ENCODE measurements around the gene ANKRD39. TPM values are rescaled to one million over a fixed set of nuclear protein-coding genes. Genes with fewer than 3 reads are reported as not detected.
A peak's percentile ranks its signal among the peaks of the same experiment; 100 is the strongest.

Gene ANKRD39
- total RNA-seq, 1 experiment from 2014 or later, result 29.4 TPM

DNA sequence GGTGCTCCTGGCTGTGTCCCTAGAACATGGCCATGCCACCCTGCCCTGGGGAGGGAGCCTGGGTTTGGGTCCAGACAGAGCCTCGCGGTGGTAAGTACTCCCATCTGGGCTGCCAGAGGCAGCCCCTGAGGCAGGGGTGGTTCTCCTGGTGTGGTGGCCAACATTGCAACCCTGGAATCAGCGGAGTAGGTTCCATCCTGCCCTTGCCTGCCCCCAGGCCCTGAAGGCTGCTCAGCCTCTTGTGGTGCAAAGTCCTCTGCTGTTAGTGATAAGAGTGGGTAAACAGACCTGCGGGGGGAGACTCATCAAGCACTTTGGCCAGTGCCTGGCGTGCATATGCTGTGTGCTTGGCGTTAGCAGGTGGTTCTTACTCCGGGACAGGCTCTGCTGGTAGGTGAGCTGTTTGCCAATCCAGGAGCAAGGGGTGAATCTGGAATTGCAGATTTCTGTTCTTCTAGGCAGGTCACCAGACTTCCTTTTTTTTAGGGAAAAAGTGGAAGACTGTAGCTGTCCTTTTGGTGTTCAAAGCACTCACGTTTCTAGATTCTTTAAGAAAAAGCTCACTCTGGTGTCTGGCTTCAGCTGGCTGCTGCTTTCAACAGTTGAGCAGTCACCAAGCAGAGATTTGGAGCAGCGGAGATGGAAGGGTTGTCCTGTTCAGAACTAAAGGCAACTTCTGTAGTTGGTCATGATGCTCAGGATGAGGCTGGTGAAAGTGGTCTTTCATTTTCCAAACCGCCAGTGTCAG, 38.5 kb downstream of the ANKRD39 start:
- H2AFZ ChIP-seq (ENCODE audit: low read length), result no peak overlapping the region
- no peaks in the 10 kb centered on the region for H3K9me3 ChIP-seq (ENCODE audit: low read length)
- peaks cover 63% of the 10 kb centered on the region for H3K79me2 ChIP-seq (ENCODE audit: low read length)
- intact Hi-C loops (cut with micrococcal nuclease), result loop anchor here (5.0 kb wide), 1 partner anchor 77 kb away; the partner anchor contains the start of gene LMAN2L
- no peaks in the 10 kb centered on the region for H3K27me3 ChIP-seq (ENCODE audit: low read length)
- H3K4me2 ChIP-seq (ENCODE audit: low read length), result peak overlapping the region; percentile 91; the same call in 1 of the 2 replicates
- no TSS peak for BruUV-seq (replicated peaks)
- H3K9me2 ChIP-seq (replicated peaks; ENCODE audit: low read length), result no peaks in the 10 kb centered on the region
- no peak overlapping the region for H3K27ac ChIP-seq (ENCODE audit: low read length)
- no peak overlapping the region for H3K4me3 ChIP-seq (ENCODE audit: low read length)
- H3K36me3 ChIP-seq (ENCODE audit: low read depth, low read length), result no peaks in the 10 kb centered on the region
- TF ChIP-seq EZH2 (IDR thresholded peaks at IDR 0.05; ENCODE audit: low read length, unreplicated experiment), result no peak
- TF ChIP-seq EZH2phosphoT487 (IDR thresholded peaks at IDR 0.05; ENCODE audit: borderline replicate concordance, low read length), result no peak
- TF ChIP-seq, protein P1, sequence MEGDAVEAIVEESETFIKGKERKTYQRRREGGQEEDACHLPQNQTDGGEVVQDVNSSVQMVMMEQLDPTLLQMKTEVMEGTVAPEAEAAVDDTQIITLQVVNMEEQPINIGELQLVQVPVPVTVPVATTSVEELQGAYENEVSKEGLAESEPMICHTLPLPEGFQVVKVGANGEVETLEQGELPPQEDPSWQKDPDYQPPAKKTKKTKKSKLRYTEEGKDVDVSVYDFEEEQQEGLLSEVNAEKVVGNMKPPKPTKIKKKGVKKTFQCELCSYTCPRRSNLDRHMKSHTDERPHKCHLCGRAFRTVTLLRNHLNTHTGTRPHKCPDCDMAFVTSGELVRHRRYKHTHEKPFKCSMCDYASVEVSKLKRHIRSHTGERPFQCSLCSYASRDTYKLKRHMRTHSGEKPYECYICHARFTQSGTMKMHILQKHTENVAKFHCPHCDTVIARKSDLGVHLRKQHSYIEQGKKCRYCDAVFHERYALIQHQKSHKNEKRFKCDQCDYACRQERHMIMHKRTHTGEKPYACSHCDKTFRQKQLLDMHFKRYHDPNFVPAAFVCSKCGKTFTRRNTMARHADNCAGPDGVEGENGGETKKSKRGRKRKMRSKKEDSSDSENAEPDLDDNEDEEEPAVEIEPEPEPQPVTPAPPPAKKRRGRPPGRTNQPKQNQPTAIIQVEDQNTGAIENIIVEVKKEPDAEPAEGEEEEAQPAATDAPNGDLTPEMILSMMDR (conservative IDR thresholded peaks at IDR 0.05; ENCODE audit: low read depth, low read length), result no peak
- no peak for ATAC-seq
- peaks cover 28% of the 10 kb centered on the region for H3K4me1 ChIP-seq (ENCODE audit: insufficient read depth, low read length)
- no peaks in the 10 kb centered on the region for H3F3A ChIP-seq (ENCODE audit: low read length, unreplicated experiment)
- ChIA-PET POLR2A (ENCODE audit: unreplicated experiment) (no interaction called here), CTCF (no interaction called here)
- DNase-seq, result no peak
- no peak overlapping the region for H3K9ac ChIP-seq (ENCODE audit: low read length)
- H4K20me1 ChIP-seq (ENCODE audit: low read length), result peaks cover 43% of the 10 kb centered on the region

DNA sequence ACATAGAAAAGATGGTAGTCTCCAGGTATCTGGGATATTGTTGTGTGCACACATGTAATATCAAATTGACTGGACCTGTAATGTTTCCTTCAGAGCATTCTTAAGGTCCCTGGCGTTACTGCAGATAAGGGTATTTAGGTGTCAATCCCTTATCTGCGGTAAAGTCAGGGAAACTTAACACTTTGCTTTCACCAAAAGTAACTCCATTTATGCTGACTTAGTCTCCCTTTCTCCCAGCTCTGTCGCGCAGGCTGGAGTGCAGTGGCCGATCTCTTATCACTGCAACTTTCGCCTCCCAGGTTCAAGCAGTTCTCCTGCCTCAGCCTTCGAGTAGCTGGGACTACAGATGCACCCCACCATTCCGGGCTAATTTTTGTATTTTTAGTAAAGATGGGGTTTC, 39.9 kb downstream of the ANKRD39 start:
- intact Hi-C loops (cut with micrococcal nuclease), result loop anchor here (5.0 kb wide), 1 partner anchor 76 kb away; the partner anchor contains the start of gene LMAN2L
- H3K4me1 ChIP-seq (ENCODE audit: insufficient read depth, low read length), result peaks cover 18% of the 10 kb centered on the region
- no peaks in the 10 kb centered on the region for H3K27me3 ChIP-seq (ENCODE audit: low read length)
- no peaks in the 10 kb centered on the region for H3K36me3 ChIP-seq (ENCODE audit: low read depth, low read length)
- TSS peak; percentile 36 for BruUV-seq (replicated peaks)
- H3K27ac ChIP-seq (ENCODE audit: low read length), result no peak overlapping the region
- ATAC-seq, result no peak
- peaks cover 33% of the 10 kb centered on the region for H4K20me1 ChIP-seq (ENCODE audit: low read length)
- no peak overlapping the region for H3K9ac ChIP-seq (ENCODE audit: low read length)
- ChIA-PET POLR2A (ENCODE audit: unreplicated experiment) (no interaction called here), CTCF (no interaction called here)
- no peak overlapping the region for H2AFZ ChIP-seq (ENCODE audit: low read length)
- H3K79me2 ChIP-seq (ENCODE audit: low read length), result peaks cover 54% of the 10 kb centered on the region
- TF ChIP-seq EZH2 (IDR thresholded peaks at IDR 0.05; ENCODE audit: low read length, unreplicated experiment), result no peak
- TF ChIP-seq, protein P1 (conservative IDR thresholded peaks at IDR 0.05; ENCODE audit: low read depth, low read length), result no peak
- no peak for TF ChIP-seq EZH2phosphoT487 (IDR thresholded peaks at IDR 0.05; ENCODE audit: borderline replicate concordance, low read length)
- H3K9me2 ChIP-seq (replicated peaks; ENCODE audit: low read length), result no peaks in the 10 kb centered on the region
- no peaks in the 10 kb centered on the region for H3K9me3 ChIP-seq (ENCODE audit: low read length)
- DNase-seq, result no peak
- peak overlapping the region; percentile 69 for H3K4me3 ChIP-seq (ENCODE audit: low read length)
- H3F3A ChIP-seq (ENCODE audit: low read length, unreplicated experiment), result no peaks in the 10 kb centered on the region
- H3K4me2 ChIP-seq (ENCODE audit: low read length), result peak overlapping the region; percentile 91

All from PC-3 (cell line).